Ishikawa (cell line): Measurements from ENCODE around the gene PKLR.
A peak's percentile ranks its signal among the peaks of the same experiment; 100 is the strongest.

ENCODE experiments used
- CEBPB ChIP-seq: IDR thresholded peaks from 2 replicates; pipeline ENCODE4 v1.6.1; 2012
- CREB1 ChIP-seq: IDR thresholded peaks from 2 replicates; pipeline ENCODE4 v1.6.1; 2012; ENCODE audit warnings: low read depth
- EGR1 ChIP-seq: IDR thresholded peaks from 2 replicates; pipeline ENCODE4 v1.6.1; 2012
- EP300 ChIP-seq: IDR thresholded peaks from 2 replicates; pipeline ENCODE4 v1.6.1; 2012; ENCODE audit warnings: borderline replicate concordance
- FOXM1 ChIP-seq: IDR thresholded peaks from 2 replicates; pipeline ENCODE4 v1.6.1; 2012; ENCODE audit warnings: low read depth, borderline replicate concordance
- MAX ChIP-seq: IDR thresholded peaks from 2 replicates; pipeline ENCODE4 v1.6.1; 2012
- NFIC ChIP-seq: IDR thresholded peaks from 2 replicates; pipeline ENCODE4 v1.6.1; 2012
- RAD21 ChIP-seq: IDR thresholded peaks from 2 replicates; pipeline ENCODE4 v1.6.1; 2012; ENCODE audit warnings: low read depth
- REST ChIP-seq: IDR thresholded peaks from 2 replicates; pipeline ENCODE4 v1.6.1; 2012; ENCODE audit warnings: low read depth, mild to moderate bottlenecking
- TAF1 ChIP-seq: IDR thresholded peaks from 2 replicates; pipeline ENCODE4 v1.6.1; 2012; ENCODE audit warnings: low read depth, mild to moderate bottlenecking
- TCF12 ChIP-seq: IDR thresholded peaks from 2 replicates; pipeline ENCODE4 v1.6.1; 2012; ENCODE audit warnings: low read depth
- TEAD4 ChIP-seq: IDR thresholded peaks from 2 replicates; pipeline ENCODE4 v1.6.1; 2012
- USF1 ChIP-seq: IDR thresholded peaks from 2 replicates; pipeline ENCODE4 v1.6.1; 2012
- YY1 ChIP-seq: IDR thresholded peaks from 2 replicates; pipeline ENCODE4 v1.6.1; 2012; ENCODE audit warnings: low read depth
- ZBTB7A ChIP-seq: IDR thresholded peaks from 2 replicates; pipeline ENCODE4 v1.6.1; 2012; ENCODE audit warnings: low read depth

Gene PKLR

GRCh38 chr1:155284476-155284875, 16.8 kb downstream of the PKLR start:
- TF ChIP-seq USF1 (no peak), TAF1 (no peak), TEAD4 (no peak), REST (no peak), CREB1 (no peak), RAD21 (no peak), CEBPB (no peak), NFIC (no peak), TCF12 (no peak), EGR1 (no peak)

- TF ChIP-seq USF1: no peak
- TF ChIP-seq EP300: no peak
- no peak for TF ChIP-seq TAF1
- TF ChIP-seq TCF12: no peak
Measured at GRCh38 chr1:155282488-155283091, 18.6 kb downstream of the PKLR start.

- TF ChIP-seq EP300 (no peak), EGR1 (no peak), TEAD4 (no peak), TCF12 (no peak), NFIC (no peak), ZBTB7A (no peak), YY1 (no peak), FOXM1 (no peak)
Measured at GRCh38 chr1:155279268-155279667, 22.0 kb downstream of the PKLR start.

- TF ChIP-seq CREB1 (no peak), CEBPB (no peak), TEAD4 (no peak), EGR1 (no peak), TAF1 (no peak), RAD21 (no peak), REST (no peak), EP300 (no peak), ZBTB7A (no peak), USF1 (no peak), YY1 (no peak), FOXM1 (no peak), NFIC (no peak), MAX (no peak), TCF12 (no peak)
Measured at GRCh38 chr1:155278689-155279160, 22.5 kb downstream of the PKLR start.

GRCh38 chr1:155277902-155278688, 23.1 kb downstream of the PKLR start:
- no peak for TF ChIP-seq CREB1
- TF ChIP-seq CEBPB: no peak
- no peak for TF ChIP-seq NFIC
- no peak; the same call in 1 of the 2 replicates for TF ChIP-seq TAF1
- 0 out of 2 replicates have a peak, but pooled peaks have one; percentile 17 for TF ChIP-seq MAX
- no peak for TF ChIP-seq TEAD4
- peak; percentile 99 for TF ChIP-seq ZBTB7A
- no peak for TF ChIP-seq USF1
- no peak for TF ChIP-seq EP300
- TF ChIP-seq EGR1: peak; percentile 100
- TF ChIP-seq FOXM1: no peak
- no peak for TF ChIP-seq TCF12
- peak; percentile 90 for TF ChIP-seq REST
- TF ChIP-seq YY1: no peak
- peak; percentile 42; the same call in 1 of the 2 replicates for TF ChIP-seq RAD21
